Stimulated activated CD4-positive, alpha-beta T cell treated with anti-CD3 and anti-CD28 coated beads, Interleukin-4, amount 100 ng/mL, for 4 hours (primary cell): ENCODE results near the gene PTPRM.
A peak's percentile ranks its signal among the peaks of the same experiment; 100 is the strongest.

ENCODE experiments used
- DNase-seq, 2 experiments: peaks; one replicate each; pipeline ENCODE4 v3.0.0-alpha.2; 2020

The PTPRM gene

GRCh38 chr18:7902399-7902839 is 335.3 kb downstream of the PTPRM start:
- DNase-seq: no peak

GRCh38 chr18:7904529-7904928 is 337.4 kb downstream of the PTPRM start:
- DNase-seq: no peak

- DNase-seq: no peak
Observed at GRCh38 chr18:7908681-7909299, 341.7 kb downstream of the PTPRM start.

- DNase-seq: no peak
Observed at GRCh38 chr18:7914834-7915670, 347.9 kb downstream of the PTPRM start.

DNA sequence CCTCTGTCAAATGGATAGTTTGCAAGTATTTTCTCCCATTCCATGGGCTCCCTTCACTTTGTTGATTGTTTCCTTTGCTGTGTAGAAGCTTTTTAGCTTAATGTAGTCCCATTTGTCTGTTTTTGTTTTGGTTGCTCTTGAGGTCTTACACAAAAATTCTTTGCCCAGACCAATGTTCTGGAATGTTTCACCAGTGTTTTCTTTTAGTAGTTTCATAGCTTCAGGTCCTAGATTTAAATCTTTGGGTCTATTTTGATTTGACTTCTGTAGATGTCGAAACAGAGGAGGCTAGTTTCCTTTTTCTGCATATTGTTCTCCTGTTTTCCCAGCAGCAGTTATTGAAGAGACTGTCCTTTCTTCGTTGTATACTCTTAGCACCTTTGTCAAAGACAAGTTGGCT is 351.6 kb downstream of the PTPRM start:
- DNase-seq: no peak

DNA sequence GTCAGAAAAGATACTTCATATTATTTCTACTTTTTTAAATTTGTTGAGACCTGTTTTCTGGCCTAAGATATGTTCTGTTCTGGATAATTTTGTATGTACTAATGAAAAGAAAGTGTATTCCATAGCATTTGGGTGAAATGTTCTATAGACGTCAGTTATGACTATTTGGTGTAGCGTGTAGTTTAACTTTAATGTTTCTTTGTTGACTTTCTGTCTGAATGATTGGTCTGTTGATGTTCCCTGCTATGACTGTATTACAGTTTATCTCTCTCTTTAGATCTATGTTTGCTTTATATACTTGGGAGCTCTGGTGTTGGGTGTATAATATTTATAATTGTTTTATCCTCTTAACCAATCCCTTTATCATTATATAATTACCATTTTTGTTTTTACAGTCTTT is 352.4 kb downstream of the PTPRM start:
- no peak for DNase-seq

DNA sequence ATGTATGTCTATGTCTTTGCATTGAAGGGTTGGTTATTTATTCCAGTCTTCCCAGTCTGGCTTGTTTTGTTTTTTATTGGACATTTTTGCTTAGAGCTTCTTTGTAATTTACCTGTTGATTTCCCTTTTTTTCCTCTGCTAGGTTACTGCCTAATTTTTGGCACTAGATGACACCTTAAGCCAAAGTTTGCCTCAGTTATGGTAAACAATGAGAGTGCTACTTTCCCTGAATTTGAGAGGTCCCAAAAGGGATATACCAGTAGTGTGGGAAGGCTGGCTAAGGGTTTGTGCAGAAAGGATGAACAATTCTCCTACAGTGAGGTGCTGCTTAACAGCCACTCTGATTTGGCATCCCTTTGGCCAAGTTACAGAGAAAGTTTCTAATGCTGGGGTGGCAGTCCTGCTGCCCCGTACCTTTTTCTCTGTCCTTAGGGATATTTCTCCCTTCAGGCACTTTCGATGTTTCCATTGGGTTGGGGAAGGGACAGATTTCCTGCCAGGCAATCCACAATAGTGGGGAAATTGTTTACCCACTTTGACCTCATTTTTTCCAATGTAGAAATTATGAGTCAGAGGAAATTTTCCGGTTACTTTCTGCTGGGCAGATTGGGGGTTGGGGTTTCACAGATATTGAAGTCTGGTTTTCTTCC is 354.9 kb downstream of the PTPRM start:
- DNase-seq: no peak

DNA sequence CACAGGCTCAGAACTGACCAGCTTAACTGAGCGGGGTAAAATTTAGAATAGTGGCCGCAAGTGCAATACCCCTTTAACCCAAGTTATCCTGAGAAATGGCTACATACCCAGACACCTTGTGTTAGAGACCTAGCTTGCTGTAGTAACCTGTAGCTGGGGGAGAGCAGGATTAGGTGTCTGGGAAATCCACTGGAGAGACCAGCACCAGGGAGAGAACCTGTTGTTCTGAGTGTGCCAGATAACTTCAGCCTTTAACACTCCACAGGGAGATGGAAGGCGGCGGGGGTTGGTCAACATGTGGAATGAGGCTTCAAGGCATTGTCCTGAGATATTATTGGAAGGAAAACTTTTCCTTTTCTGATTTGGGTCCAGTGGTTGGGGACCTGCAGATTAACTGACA is 356.0 kb downstream of the PTPRM start:
- no peak for DNase-seq

DNA sequence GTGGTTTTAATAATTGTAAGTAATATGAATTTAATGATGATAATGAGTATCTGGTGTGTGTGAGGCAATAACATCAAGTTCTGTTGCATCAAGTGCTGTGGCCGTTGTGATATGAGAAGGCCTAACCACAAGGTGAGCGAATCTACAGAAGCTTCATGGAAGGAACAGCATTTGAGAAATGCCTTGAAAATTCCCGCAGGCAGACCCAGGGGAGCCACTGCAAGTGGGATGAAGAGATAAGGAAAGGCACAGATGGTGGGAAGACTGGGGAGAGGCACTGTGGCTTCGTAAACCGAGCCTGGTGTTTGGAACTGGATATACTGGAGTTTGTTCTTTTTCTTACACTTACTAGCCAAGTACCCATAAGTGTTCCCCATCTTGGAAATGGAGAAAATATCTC is 357.5 kb downstream of the PTPRM start:
- DNase-seq: no peak

DNA sequence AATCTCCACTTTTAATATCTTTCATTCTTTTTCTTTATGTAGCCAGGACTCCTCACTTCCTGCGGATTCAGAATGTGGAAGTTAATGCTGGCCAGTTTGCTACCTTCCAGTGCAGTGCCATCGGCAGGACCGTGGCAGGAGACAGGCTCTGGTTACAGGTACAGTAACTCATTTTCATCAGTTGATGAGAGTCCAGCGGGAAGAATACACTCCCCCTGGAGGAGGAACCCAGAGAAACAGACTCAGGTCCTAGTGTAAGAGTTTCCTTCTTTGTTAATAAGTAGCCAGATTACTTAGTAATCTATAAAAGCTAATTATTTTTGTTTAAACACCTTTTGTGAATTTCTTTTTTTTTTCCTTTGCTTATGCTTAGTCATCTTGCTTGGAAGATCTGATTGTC is 359.4 kb downstream of the PTPRM start:
- no peak for DNase-seq

GRCh38 chr18:7927119-7927518 is 360.0 kb downstream of the PTPRM start:
- no peak for DNase-seq

- no peak for DNase-seq
Observed at GRCh38 chr18:7931763-7932162, 364.6 kb downstream of the PTPRM start.

DNA sequence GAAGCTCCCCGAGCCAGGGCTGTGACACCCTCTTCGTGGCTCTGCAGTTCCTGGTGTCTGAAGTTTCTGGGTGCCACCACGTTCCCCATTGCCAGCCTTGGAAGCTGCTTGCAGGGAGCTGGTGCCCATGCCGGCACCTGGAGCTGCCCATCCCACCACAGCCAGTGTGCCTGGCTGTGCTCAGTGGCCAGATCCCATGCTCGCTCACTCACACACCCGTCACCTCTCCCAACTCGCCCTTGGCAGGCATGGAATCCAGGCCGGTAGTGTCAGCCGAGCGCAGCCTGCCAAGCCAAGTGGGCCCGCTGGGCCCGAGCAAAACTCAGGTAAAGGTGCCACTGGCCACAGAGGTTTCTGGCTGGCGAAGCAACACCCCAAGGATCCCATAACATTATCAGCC is 370.2 kb downstream of the PTPRM start:
- DNase-seq: no peak

GRCh38 chr18:7939521-7939920 is 372.4 kb downstream of the PTPRM start:
- DNase-seq: no peak

DNA sequence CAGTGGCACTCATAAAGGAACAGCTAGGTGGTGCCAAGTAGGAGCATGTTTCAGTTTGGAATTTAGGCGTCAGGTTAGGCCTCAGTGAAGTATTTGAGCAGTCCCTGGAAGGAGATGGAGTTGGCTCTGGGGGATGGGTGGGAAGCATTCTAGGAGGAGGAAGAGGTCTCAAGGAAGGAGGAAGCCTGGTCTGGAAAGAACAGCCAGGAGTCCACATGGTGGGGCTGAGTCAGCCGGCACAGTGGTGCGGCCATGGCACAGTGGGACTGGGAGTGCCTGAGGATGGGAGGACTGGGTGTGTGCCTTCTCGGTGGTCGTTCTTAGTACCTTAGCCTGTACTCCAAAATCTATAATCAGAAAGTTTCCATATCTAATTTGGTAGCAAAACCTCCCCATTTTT is 373.3 kb downstream of the PTPRM start:
- no peak for DNase-seq

GRCh38 chr18:7940971-7941370 is 373.9 kb downstream of the PTPRM start:
- DNase-seq: no peak

GRCh38 chr18:7941533-7941932 is 374.4 kb downstream of the PTPRM start:
- no peak for DNase-seq

GRCh38 chr18:7945882-7946281 is 378.8 kb downstream of the PTPRM start:
- DNase-seq: no peak

DNA sequence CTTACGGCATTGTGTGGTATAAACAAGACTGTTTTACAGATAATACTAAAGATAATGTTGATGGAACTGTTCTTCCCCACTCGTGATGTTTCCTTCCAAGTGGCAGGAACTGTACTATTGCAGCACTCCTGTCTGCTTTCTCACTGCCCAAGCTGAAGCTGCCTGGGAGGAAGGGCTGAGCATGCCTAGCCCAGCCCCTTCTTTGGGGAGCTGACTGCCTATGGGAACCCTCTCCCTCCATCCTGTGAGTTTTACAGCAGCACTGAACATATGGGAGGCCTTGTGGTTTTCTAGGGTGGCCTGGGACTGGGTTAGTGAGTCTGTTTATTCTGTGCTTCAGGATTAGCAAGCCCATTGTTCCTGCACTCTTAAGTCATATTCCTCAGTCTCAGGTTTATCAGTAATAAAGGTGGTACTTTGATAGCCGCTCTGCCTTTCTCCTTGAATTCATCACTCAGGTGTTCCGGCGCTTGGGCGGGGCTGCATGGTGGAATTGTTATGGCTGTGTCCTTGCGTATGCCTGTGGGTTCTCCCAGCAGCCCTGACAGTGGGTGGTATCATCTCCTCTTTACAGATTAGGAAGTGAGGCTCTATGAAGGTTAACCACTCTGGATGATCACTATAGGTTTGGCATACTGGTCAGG is 379.7 kb downstream of the PTPRM start:
- DNase-seq: no peak

GRCh38 chr18:7950380-7951136 is 383.4 kb downstream of the PTPRM start:
- DNase-seq: peak in 1 of 2 experiments; percentile 17

DNA sequence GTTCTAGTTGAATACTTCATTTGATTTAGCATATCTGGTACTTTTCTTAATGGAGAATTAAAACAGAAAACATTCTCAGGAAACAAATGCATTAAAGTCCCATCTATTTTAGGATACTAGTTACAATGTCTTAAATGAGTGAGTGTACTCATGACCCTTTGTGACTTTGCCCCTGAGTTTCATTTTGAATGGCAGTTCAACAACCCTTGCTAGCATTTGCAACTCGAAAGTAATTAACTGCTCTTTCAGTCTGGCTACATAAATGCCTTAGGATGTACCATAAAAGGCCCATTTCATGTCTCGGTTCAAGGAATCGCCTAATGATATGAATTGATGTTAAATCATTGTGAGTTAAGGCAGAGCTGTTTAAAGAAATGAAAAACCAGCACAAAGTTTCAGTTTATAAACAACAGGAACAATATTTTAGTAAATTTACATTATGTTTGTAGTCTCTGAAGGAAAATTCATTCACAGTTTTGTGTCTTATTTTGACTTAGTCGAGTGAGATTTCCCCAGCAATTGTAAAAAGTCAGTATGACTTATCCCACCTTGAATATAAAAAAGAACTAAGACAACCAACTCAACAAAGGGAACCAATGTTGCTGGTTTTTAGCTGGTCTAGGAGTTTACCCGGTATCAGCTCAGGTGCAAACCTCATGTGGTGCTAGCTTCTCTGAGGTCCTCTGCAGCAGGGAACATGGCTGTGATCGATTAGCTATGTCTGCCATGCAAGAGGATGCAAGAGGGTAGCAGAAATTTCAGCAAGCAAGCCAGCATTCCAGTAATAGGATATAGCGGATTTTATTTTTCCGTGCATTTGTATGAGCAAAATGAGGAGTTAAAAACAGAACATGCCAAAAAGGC is 386.2 kb downstream of the PTPRM start:
- DNase-seq: no peak

DNA sequence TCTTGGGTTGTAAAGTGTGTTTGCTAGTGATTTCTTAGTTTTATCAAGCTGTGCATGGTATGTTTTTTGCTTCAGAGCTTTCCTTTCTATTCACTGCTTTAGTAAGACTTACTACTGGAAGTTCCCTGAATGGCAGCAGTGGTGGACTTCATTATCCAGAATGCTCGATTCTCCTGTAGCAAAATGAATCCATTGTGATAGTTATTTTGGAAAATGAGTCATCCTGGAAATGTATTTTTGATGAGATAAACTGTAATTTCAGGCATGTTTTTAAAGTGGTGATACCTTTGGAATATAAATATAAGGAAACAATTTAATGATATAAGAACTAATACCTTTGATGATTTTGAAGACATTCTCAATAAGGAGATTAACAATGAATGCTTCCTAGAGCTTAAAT is 387.1 kb downstream of the PTPRM start:
- no peak for DNase-seq
